Liver (tissue), 9 donors: ENCODE measurements around the gene RABAC1. TPM values are rescaled to one million over a fixed set of nuclear protein-coding genes. Genes with fewer than 3 reads are reported as not detected.

Source experiments
- DNase-seq: peaks from one replicate; pipeline ENCODE4 v3.0.0-alpha.2; 2017; ENCODE audit warnings: low spot score
- H3K27ac ChIP-seq, 2 donors: one replicate each; pipeline ENCODE4 v1.7.0; 2013; ENCODE audit warnings: inconsistent platforms in 2 of 2, low read length in 2 of 2, control low read depth in 1 of 2, low read depth in 1 of 2, mild to moderate bottlenecking in 1 of 2
- H3K27me3 ChIP-seq, 4 donors: one replicate each; pipeline versions ENCODE4 v1.6.1 to v1.7.0; 2013; ENCODE audit warnings: low read length in 3 of 4, inconsistent platforms in 1 of 4, mild to moderate bottlenecking in 1 of 4, moderate library complexity in 1 of 4; ENCODE audit not compliant: control insufficient read depth in 4 of 4, insufficient read depth in 4 of 4
- H3K36me3 ChIP-seq, 4 donors: one replicate each; pipeline versions ENCODE4 v1.6.1 to v1.7.0; 2013; ENCODE audit warnings: low read length in 3 of 4, mild to moderate bottlenecking in 3 of 4, low read depth in 1 of 4, moderate library complexity in 1 of 4; ENCODE audit not compliant: control insufficient read depth in 4 of 4, insufficient read depth in 3 of 4
- H3K4me1 ChIP-seq, 4 donors: one replicate each; pipeline versions ENCODE4 v1.6.1 to v1.7.0; 2013; ENCODE audit warnings: low read length in 3 of 4, mild to moderate bottlenecking in 3 of 4, moderate library complexity in 1 of 4; ENCODE audit not compliant: control insufficient read depth in 4 of 4, insufficient read depth in 4 of 4
- H3K4me3 ChIP-seq, 3 donors: one replicate each; pipeline versions ENCODE4 v1.6.1 to v1.7.0; 2013; ENCODE audit warnings: low read length in 3 of 3, control low read depth in 1 of 3, low read depth in 1 of 3, mild to moderate bottlenecking in 1 of 3
- H3K9ac ChIP-seq, 2 donors: one replicate each; pipeline ENCODE4 v1.7.0; 2013; ENCODE audit warnings: low read length in 2 of 2, mild to moderate bottlenecking in 2 of 2, moderate library complexity in 2 of 2, control low read depth in 1 of 2, low read depth in 1 of 2
- H3K9me3 ChIP-seq, 4 donors: one replicate each; pipeline versions ENCODE4 v1.6.1 to v1.7.0; 2013; ENCODE audit warnings: low read length in 3 of 4; ENCODE audit not compliant: control insufficient read depth in 4 of 4
- ATF3 ChIP-seq: IDR thresholded peaks from 2 replicates; pipeline ENCODE4 v1.6.1; 2016; ENCODE audit warnings: antibody characterized with exemption
- CTCF ChIP-seq: fragments of 150-350 bp; IDR thresholded peaks from 2 replicates; pipeline ENCODE4 v1.5.1; 2017; ENCODE audit warnings: improper control_type of control experiment, low read depth, low read length; ENCODE audit not compliant: missing input control
- EGR1 ChIP-seq, 2 donors: IDR thresholded peaks; 2 replicates each; pipeline ENCODE4 v1.6.1; 2016 to 2018; ENCODE audit warnings: antibody characterized with exemption in 2 of 2, low read depth in 2 of 2
- FOXA1 ChIP-seq: IDR thresholded peaks from 2 replicates; pipeline ENCODE4 v1.6.1; 2016; ENCODE audit warnings: antibody characterized with exemption
- FOXA2 ChIP-seq: IDR thresholded peaks from 2 replicates; pipeline ENCODE4 v1.6.1; 2016; ENCODE audit warnings: antibody characterized with exemption
- GABPA ChIP-seq, 2 donors: IDR thresholded peaks in 1 of 2; conservative IDR thresholded peaks in 1 of 2; 2 replicates each; pipeline ENCODE4 v1.6.1; 2016; ENCODE audit warnings: antibody characterized with exemption in 2 of 2, mild to moderate bottlenecking in 1 of 2, moderate library complexity in 1 of 2
- HNF4A ChIP-seq, 2 donors: conservative IDR thresholded peaks; 2 replicates each; pipeline ENCODE4 v1.6.1; 2016; ENCODE audit warnings: antibody characterized with exemption in 2 of 2, mild to moderate bottlenecking in 2 of 2
- HNF4G ChIP-seq: IDR thresholded peaks from 2 replicates; pipeline ENCODE4 v1.6.1; 2016; ENCODE audit warnings: antibody characterized with exemption
- JUND ChIP-seq, 2 donors: IDR thresholded peaks; 2 replicates each; pipeline ENCODE4 v1.6.1; 2016; ENCODE audit warnings: antibody characterized with exemption in 2 of 2
- NR2F2 ChIP-seq: IDR thresholded peaks from 2 replicates; pipeline ENCODE4 v1.6.1; 2016; ENCODE audit warnings: antibody characterized with exemption
- RAD21 ChIP-seq, 2 donors: IDR thresholded peaks; 2 replicates each; pipeline ENCODE4 v1.6.1; 2016; ENCODE audit warnings: antibody characterized with exemption in 2 of 2, mild to moderate bottlenecking in 2 of 2
- REST ChIP-seq: IDR thresholded peaks from 2 replicates; pipeline ENCODE4 v1.6.1; 2016; ENCODE audit warnings: antibody characterized with exemption, mild to moderate bottlenecking
- RXRA ChIP-seq, 2 donors: IDR thresholded peaks; 2 replicates each; pipeline ENCODE4 v1.6.1; 2017 to 2018; ENCODE audit warnings: antibody characterized with exemption in 2 of 2, mild to moderate bottlenecking in 1 of 2
- SP1 ChIP-seq: IDR thresholded peaks from 2 replicates; pipeline ENCODE4 v1.6.1; 2018; ENCODE audit warnings: antibody characterized with exemption, mild to moderate bottlenecking
- TAF1 ChIP-seq: conservative IDR thresholded peaks from 2 replicates; pipeline ENCODE4 v1.6.1; 2016; ENCODE audit warnings: antibody characterized with exemption, mild to moderate bottlenecking
- YY1 ChIP-seq: IDR thresholded peaks from 2 replicates; pipeline ENCODE4 v1.6.1; 2016; ENCODE audit warnings: antibody characterized with exemption, mild to moderate bottlenecking
- ZBTB33 ChIP-seq: IDR thresholded peaks from 2 replicates; pipeline ENCODE4 v1.6.1; 2016; ENCODE audit warnings: antibody characterized with exemption
- WGBS: extraction: QIAGEN DNeasy Blood & Tissue Kit; methylation state at CpG from one replicate; pipeline ENCODE4 v1.1.7; 2013; 5-methylcytosine and 5-hydroxymethylcytosine counted together
- polyA plus RNA-seq, 2 donors: library from polyadenylated mRNA; stranded (reverse) in 1 of 2; unstranded in 1 of 2; fragments of 200-250 nt in 1 of 2; fragments of >200 nt in 1 of 2; fragmentation: Nextera tagmentation in 1 of 2; extraction: Ambion mirVana in 1 of 2; gene quantifications; one replicate each; pipeline versions ENCODE4 v1.2.1 to v1.2.3, GENCODE V29; 2013 to 2015
- total RNA-seq, 2 donors: library from RNA; depleted of rRNA; stranded (reverse); fragments of >200 nt; gene quantifications; one replicate each; pipeline ENCODE4 v1.2.3, GENCODE V29; 2014
- TF ChIP-seq, protein P1 (sequence below): IDR thresholded peaks from 2 replicates; pipeline ENCODE4 v1.6.1; 2016; ENCODE audit warnings: antibody characterized with exemption
- donor health status: healthy.
- donor health status: healthy.
- donor health status: healthy.
- donor health status: healthy.
- donor health status: healthy.

RABAC1 gene
- total and polyA plus RNA-seq, 4 donors, result 43.2 to 161 (median 99.3) TPM

DNA sequence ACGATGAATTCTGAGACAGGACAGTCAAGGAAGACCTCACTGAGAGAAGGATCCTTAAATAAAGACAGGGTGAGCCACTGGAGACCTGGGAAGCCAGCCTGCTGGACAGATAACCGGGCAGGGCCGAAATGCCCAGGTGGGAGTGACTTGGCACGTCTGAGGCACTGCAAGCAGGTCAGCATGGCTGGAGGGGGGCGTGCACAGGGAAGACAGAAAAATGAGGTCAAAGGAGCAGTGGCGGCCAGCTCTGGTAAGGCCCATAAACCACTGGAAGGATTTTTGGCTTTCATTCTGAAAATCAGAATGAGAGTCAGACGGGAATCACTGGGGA, 40.7 kb upstream of the RABAC1 start:
- Histone ChIP-seq H3K27me3 (peaks cover 8 to 24% (median 10%) of the 10 kb centered on the region in 4 donors), H3K9ac (no peak overlapping the region), H3K27ac (no peak overlapping the region), H3K4me1 (peaks cover 0 to 5% (median 0%) of the 10 kb centered on the region in 4 donors), H3K9me3 (no peaks in the 10 kb centered on the region), H3K36me3 (no peaks in the 10 kb centered on the region), H3K4me3 (no peak overlapping the region)
- no peak for DNase-seq
- 61% methylated on average over 7 of the region's 7 CpGs for WGBS
- TF ChIP-seq RXRA (IDR thresholded peaks at IDR 0.05), result no peak
- TF ChIP-seq NR2F2, result no peak
- no peak for TF ChIP-seq FOXA2
- no peak for TF ChIP-seq FOXA1
- TF ChIP-seq ZBTB33, result no peak
- no peak for TF ChIP-seq EGR1 (IDR thresholded peaks at IDR 0.05; ENCODE audit: low read depth in 2 of 2)
- TF ChIP-seq SP1, result no peak
- TF ChIP-seq GABPA (IDR thresholded peaks at IDR 0.05 in 1 of 2, conservative IDR thresholded peaks at IDR 0.05 in 1 of 2), result no peak
- TF ChIP-seq, protein P1, sequence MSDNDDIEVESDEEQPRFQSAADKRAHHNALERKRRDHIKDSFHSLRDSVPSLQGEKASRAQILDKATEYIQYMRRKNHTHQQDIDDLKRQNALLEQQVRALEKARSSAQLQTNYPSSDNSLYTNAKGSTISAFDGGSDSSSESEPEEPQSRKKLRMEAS, result no peak
- TF ChIP-seq HNF4G, result no peak
- TF ChIP-seq JUND (IDR thresholded peaks at IDR 0.05), result no peak
- no peak for TF ChIP-seq ATF3
- no peak for TF ChIP-seq CTCF
- TF ChIP-seq HNF4A (conservative IDR thresholded peaks at IDR 0.05), result no peak
- no peak for TF ChIP-seq YY1
- TF ChIP-seq TAF1, result no peak
- TF ChIP-seq REST, result no peak
- no peak for TF ChIP-seq RAD21 (IDR thresholded peaks at IDR 0.05)
